GM23338 (cell line): ENCODE measurements around the gene OTOA.

Experiments
- CREB1 ChIP-seq: fragments of 250-450 bp; sonication (Bioruptor Pico); IDR thresholded peaks from 2 replicates; pipeline ENCODE4 v1.5.0; 2020; ENCODE audit warnings: low read depth, mild to moderate bottlenecking, moderate library complexity
- CTCF ChIP-seq, 2 experiments: fragments of 200-600 bp in 1 of 2; sonication (generic) in 1 of 2; conservative IDR thresholded peaks; 2 replicates each; pipeline versions ENCODE4 v1.5.1 to v1.6.1; 2016 to 2017; ENCODE audit warnings: antibody characterized with exemption in 2 of 2, low read depth in 2 of 2, mild to moderate bottlenecking in 2 of 2, moderate library complexity in 1 of 2
- EZH2 ChIP-seq: fragments of 200-600 bp; sonication (generic); IDR thresholded peaks from one replicate; pipeline ENCODE4 v1.8.0; 2017; ENCODE audit warnings: antibody characterized with exemption, mild to moderate bottlenecking, low read depth; ENCODE audit not compliant: unreplicated experiment
- EZH2phosphoT487 ChIP-seq: fragments of 200-600 bp; sonication (generic); IDR thresholded peaks from one replicate; pipeline ENCODE4 v1.8.1; 2018; ENCODE audit warnings: antibody characterized with exemption; ENCODE audit not compliant: unreplicated experiment
- JUNB ChIP-seq: IDR thresholded peaks from one replicate; pipeline ENCODE4 v1.6.1; 2016; ENCODE audit warnings: antibody characterized with exemption; ENCODE audit not compliant: unreplicated experiment
- POLR2AphosphoS5 ChIP-seq: IDR thresholded peaks from 2 replicates; pipeline ENCODE4 v1.6.1; 2016; ENCODE audit warnings: antibody characterized with exemption, low read depth
- REST ChIP-seq: IDR thresholded peaks from one replicate; pipeline ENCODE4 v1.6.1; 2018; ENCODE audit warnings: antibody characterized with exemption; ENCODE audit not compliant: unreplicated experiment
- ZNF114 ChIP-seq: fragments of 250-450 bp; sonication (Bioruptor Pico); IDR thresholded peaks from 2 replicates; pipeline ENCODE4 v1.5.0; 2020; ENCODE audit warnings: mild to moderate bottlenecking, moderate library complexity

- no peak for TF ChIP-seq CTCF (conservative IDR thresholded peaks at IDR 0.05; ENCODE audit: low read depth in 2 of 2)
- TF ChIP-seq EZH2phosphoT487 = no peak
- no peak for TF ChIP-seq EZH2
- no peak for TF ChIP-seq JUNB
- TF ChIP-seq ZNF114 = no peak
- no peak for TF ChIP-seq POLR2AphosphoS5
- TF ChIP-seq CREB1 (CRISPR knock-in tag) = no peak
- TF ChIP-seq REST = no peak
Measured at GRCh38 chr16:21645261-21645721, 18.5 kb upstream of the OTOA start.
